Subcutaneous abdominal adipose tissue (tissue), 5 donors: ENCODE results near the gene ATP2B1.
"Not testable (repeated sequence)": the region's sequence is repeated elsewhere in the genome, so short reads cannot be mapped to it uniquely, and the experiment has no call there.

Experiments used
- H3K27ac ChIP-seq: one replicate; pipeline ENCODE4 v1.7.0; 2013; ENCODE audit warnings: low read depth, mild to moderate bottlenecking, inconsistent platforms, low read length, moderate library complexity
- H3K27me3 ChIP-seq, 5 donors: one replicate each; pipeline ENCODE4 v1.7.0; 2013; ENCODE audit warnings: low read length in 5 of 5, inconsistent platforms in 1 of 5; ENCODE audit not compliant: control insufficient read depth in 5 of 5, insufficient read depth in 4 of 5
- H3K36me3 ChIP-seq, 5 donors: one replicate each; pipeline ENCODE4 v1.7.0; 2013; ENCODE audit warnings: low read length in 5 of 5; ENCODE audit not compliant: control insufficient read depth in 5 of 5, insufficient read depth in 5 of 5
- H3K4me1 ChIP-seq, 5 donors: one replicate each; pipeline ENCODE4 v1.7.0; 2013; ENCODE audit warnings: low read length in 5 of 5, mild to moderate bottlenecking in 3 of 5, moderate library complexity in 1 of 5; ENCODE audit not compliant: control insufficient read depth in 5 of 5, insufficient read depth in 5 of 5
- H3K4me3 ChIP-seq, 5 donors: one replicate each; pipeline ENCODE4 v1.7.0; 2013; ENCODE audit warnings: low read length in 5 of 5, low read depth in 1 of 5
- H3K9ac ChIP-seq, 5 donors: one replicate each; pipeline ENCODE4 v1.7.0; 2013; ENCODE audit warnings: low read length in 5 of 5, mild to moderate bottlenecking in 4 of 5, moderate library complexity in 3 of 5
- H3K9me3 ChIP-seq, 5 donors: one replicate each; pipeline ENCODE4 v1.7.0; 2013; ENCODE audit warnings: low read length in 5 of 5; ENCODE audit not compliant: control insufficient read depth in 5 of 5
- donor health status: healthy.
- donor health status: healthy.
- donor health status: healthy.
- donor health status: healthy.
- donor health status: healthy.

The ATP2B1 gene

GRCh38 chr12:89704457-89704856 lies 4.2 kb downstream of the ATP2B1 start:
- peaks cover 0 to 17% (median 15%) of the 10 kb centered on the region in 5 donors for H3K4me1 ChIP-seq
- no peaks in the 10 kb centered on the region for H3K36me3 ChIP-seq
- no peaks in the 10 kb centered on the region for H3K9me3 ChIP-seq
- no peak overlapping the region for H3K4me3 ChIP-seq
- no peaks in the 10 kb centered on the region for H3K27me3 ChIP-seq
- no peak overlapping the region for H3K9ac ChIP-seq
- no peak overlapping the region for H3K27ac ChIP-seq

- Histone ChIP-seq H3K9me3 (no peaks in the 10 kb centered on the region), H3K4me1 (peaks cover 0 to 17% (median 15%) of the 10 kb centered on the region in 5 donors), H3K4me3 (no peak overlapping the region), H3K27ac (no peak overlapping the region), H3K36me3 (no peaks in the 10 kb centered on the region), H3K27me3 (no peaks in the 10 kb centered on the region), H3K9ac (no peak overlapping the region)
Measured at GRCh38 chr12:89703768-89704167, 4.9 kb downstream of the ATP2B1 start.

GRCh38 chr12:89702503-89702902 lies 6.1 kb downstream of the ATP2B1 start:
- Histone ChIP-seq H3K9me3 (no peaks in the 10 kb centered on the region), H3K27me3 (no peaks in the 10 kb centered on the region), H3K27ac (no peak overlapping the region), H3K36me3 (no peaks in the 10 kb centered on the region), H3K4me3 (no peak overlapping the region), H3K9ac (no peak overlapping the region), H3K4me1 (peaks cover 0 to 10% (median 9%) of the 10 kb centered on the region in 5 donors)

- Histone ChIP-seq H3K27ac (no peak overlapping the region), H3K9me3 (no peaks in the 10 kb centered on the region), H3K4me1 (peaks cover 0 to 2% (median 2%) of the 10 kb centered on the region in 5 donors), H3K4me3 (no peak overlapping the region), H3K36me3 (no peaks in the 10 kb centered on the region), H3K9ac (no peak overlapping the region), H3K27me3 (no peaks in the 10 kb centered on the region)
Measured at GRCh38 chr12:89701606-89702206, 6.9 kb downstream of the ATP2B1 start.

- Histone ChIP-seq H3K4me3 (no peak overlapping the region), H3K9ac (no peak overlapping the region), H3K9me3 (no peaks in the 10 kb centered on the region), H3K27ac (no peak overlapping the region), H3K27me3 (no peaks in the 10 kb centered on the region), H3K36me3 (no peaks in the 10 kb centered on the region), H3K4me1 (peaks cover 0 to 3% (median 0%) of the 10 kb centered on the region in 5 donors)
Measured at GRCh38 chr12:89700191-89700810, 8.3 kb downstream of the ATP2B1 start.

GRCh38 chr12:89698607-89699006 lies 10.0 kb downstream of the ATP2B1 start:
- Histone ChIP-seq H3K4me3 (no peak overlapping the region), H3K9me3 (no peaks in the 10 kb centered on the region), H3K36me3 (no peaks in the 10 kb centered on the region), H3K27ac (no peak overlapping the region), H3K4me1 (peaks cover 0 to 3% (median 0%) of the 10 kb centered on the region in 5 donors), H3K27me3 (no peaks in the 10 kb centered on the region), H3K9ac (no peak overlapping the region)

- H3K27me3 ChIP-seq, H3K4me3 ChIP-seq, H3K36me3 ChIP-seq, H3K9me3 ChIP-seq, H3K27ac ChIP-seq, H3K4me1 ChIP-seq, H3K9ac ChIP-seq: not testable (repeated sequence)
Measured at GRCh38 chr12:89697728-89698127, 10.9 kb downstream of the ATP2B1 start.

GRCh38 chr12:89697296-89697695 lies 11.3 kb downstream of the ATP2B1 start:
- peaks cover 0 to 6% (median 0%) of the 10 kb centered on the region in 5 donors for H3K4me1 ChIP-seq
- no peaks in the 10 kb centered on the region for H3K27me3 ChIP-seq

GRCh38 chr12:89695830-89696229 lies 12.8 kb downstream of the ATP2B1 start:
- H3K27me3 ChIP-seq: no peaks in the 10 kb centered on the region
- H3K4me1 ChIP-seq: peaks cover 0 to 6% (median 0%) of the 10 kb centered on the region in 5 donors
- H3K9ac ChIP-seq: no peak overlapping the region
- H3K36me3 ChIP-seq: no peaks in the 10 kb centered on the region
- no peaks in the 10 kb centered on the region for H3K9me3 ChIP-seq
- H3K4me3 ChIP-seq: no peak overlapping the region
- no peak overlapping the region for H3K27ac ChIP-seq

More at GRCh38 chr12:89697296-89697695, 11.3 kb downstream of the ATP2B1 start:
- Histone ChIP-seq H3K27ac (no peak overlapping the region), H3K9me3 (no peaks in the 10 kb centered on the region), H3K9ac (no peak overlapping the region), H3K4me3 (no peak overlapping the region), H3K36me3 (no peaks in the 10 kb centered on the region)

GRCh38 chr12:89695100-89695499 lies 13.5 kb downstream of the ATP2B1 start:
- peaks cover 0 to 6% (median 0%) of the 10 kb centered on the region in 5 donors for H3K4me1 ChIP-seq

More at GRCh38 chr12:89695100-89695499, 13.5 kb downstream of the ATP2B1 start:
- Histone ChIP-seq H3K36me3 (no peaks in the 10 kb centered on the region), H3K9ac (no peak overlapping the region), H3K27me3 (no peaks in the 10 kb centered on the region), H3K4me3 (no peak overlapping the region), H3K27ac (no peak overlapping the region), H3K9me3 (no peaks in the 10 kb centered on the region)
